Kidney (tissue), 14 donors: ENCODE results near the gene KLHDC7B. TPM values are rescaled to one million over a fixed set of nuclear protein-coding genes. Genes with fewer than 3 reads are reported as not detected.
A peak's percentile ranks its signal among the peaks of the same experiment; 100 is the strongest.

Source experiments
- DNase-seq, 5 donors: peaks; one replicate each; pipeline ENCODE4 v3.0.0-alpha.2; 2013 to 2020
- FAIRE-seq: peaks from 2 replicates; lab custom pipeline; 2012; peaks lifted over from hg19 to GRCh38; lab: Jason Lieb, UNC
- H3K27ac ChIP-seq, 2 donors: one replicate each; pipeline ENCODE4 v1.7.0; 2013; ENCODE audit warnings: low read depth in 2 of 2, low read length in 2 of 2, inconsistent platforms in 1 of 2
- H3K27me3 ChIP-seq: one replicate; pipeline ENCODE4 v1.7.1; 2013; ENCODE audit warnings: low read length, inconsistent platforms; ENCODE audit not compliant: control insufficient read depth, insufficient read depth
- H3K36me3 ChIP-seq, 3 donors: one replicate each; pipeline versions ENCODE4 v1.7.0 to v1.7.1; 2013; ENCODE audit warnings: low read length in 3 of 3, control low read depth in 1 of 3, inconsistent platforms in 1 of 3; ENCODE audit not compliant: insufficient read depth in 3 of 3, control insufficient read depth in 2 of 3
- H3K4me1 ChIP-seq, 3 donors: one replicate each; pipeline versions ENCODE4 v1.7.0 to v1.7.1; 2013; ENCODE audit warnings: low read length in 3 of 3, inconsistent platforms in 1 of 3, low read depth in 1 of 3; ENCODE audit not compliant: control insufficient read depth in 2 of 3, insufficient read depth in 2 of 3
- H3K4me3 ChIP-seq, 3 donors: one replicate each; pipeline versions ENCODE4 v1.7.0 to v1.8.1; 2013; ENCODE audit warnings: low read length in 3 of 3, control low read depth in 1 of 3, inconsistent platforms in 1 of 3
- H3K9ac ChIP-seq, 3 donors: one replicate each; pipeline versions ENCODE4 v1.7.0 to v1.7.1; 2013; ENCODE audit warnings: low read length in 3 of 3, control low read depth in 1 of 3, inconsistent platforms in 1 of 3
- H3K9me3 ChIP-seq, 3 donors: one replicate each; pipeline versions ENCODE4 v1.7.0 to v1.7.1; 2013; ENCODE audit warnings: low read length in 3 of 3, control low read depth in 1 of 3, inconsistent platforms in 1 of 3; ENCODE audit not compliant: control insufficient read depth in 2 of 3, insufficient read depth in 1 of 3
- CTCF ChIP-seq: IDR thresholded peaks from 3 replicates; pipeline ENCODE4 v1.5.1; 2012; ENCODE audit warnings: mild to moderate bottlenecking, moderate library complexity, borderline replicate concordance; ENCODE audit not compliant: insufficient read depth; ENCODE audit errors: extremely low read depth
- intact Hi-C: fragments of 100-400 bp; cut with DNase I; formaldehyde crosslinking; loops from one replicate; pipeline ENCODE4 v1.11.1; 2022
- polyA plus RNA-seq: library from polyadenylated mRNA; stranded (reverse); fragments of 350-450 nt; fragmentation: Illumina TruSeq; extraction: RNeasy Lipid Tissue Mini Kit (QIAGEN cat#74804); gene quantifications from one replicate; pipeline ENCODE4 v1.2.3, GENCODE V29; 2014; ENCODE audit warnings: low read depth, low replicate concordance; ENCODE audit not compliant: insufficient read depth
- total RNA-seq: library from RNA; stranded (reverse); fragmentation: NEBNext Ultra II Directional; extraction: Animal tissue kit (Norgen Biotek cat#: 25700); gene quantifications from one replicate; pipeline ENCODE4 v1.2.1, GENCODE V29; 2021
- donor health status: control.
- donor health status: control.
- donor health status: control.
- donor health status: control.
- donor health status: control.
- donor health status: DM: yes; HTN: yes; CAD: no.
- donor health status: Normal renal cell carcinoma (clear cell type).

KLHDC7B gene
- total and polyA plus RNA-seq, 2 donors from 2014 or later = 1.4 to 16.1 TPM

- no peak for TF ChIP-seq CTCF
- Histone ChIP-seq H3K27me3 (peaks cover 7% of the 10 kb centered on the region), H3K9me3 (no peaks in the 10 kb centered on the region), H3K27ac (peak overlapping the region; percentile 87 to 96), H3K4me3 (peak overlapping the region in 2 of 3 donors; percentile 50 to 56), H3K9ac (peak overlapping the region in 2 of 3 donors; percentile 69), H3K36me3 (no peaks in the 10 kb centered on the region), H3K4me1 (peaks cover 0 to 19% (median 0%) of the 10 kb centered on the region in 3 donors)
- intact Hi-C loops = no loop called here
- FAIRE-seq = no peak
- DNase-seq = peak in 4 of 5 donors; percentile 72 to 97 (median 79)
Observed at GRCh38 chr22:50530877-50531545, 14.7 kb upstream of the KLHDC7B start.

DNA sequence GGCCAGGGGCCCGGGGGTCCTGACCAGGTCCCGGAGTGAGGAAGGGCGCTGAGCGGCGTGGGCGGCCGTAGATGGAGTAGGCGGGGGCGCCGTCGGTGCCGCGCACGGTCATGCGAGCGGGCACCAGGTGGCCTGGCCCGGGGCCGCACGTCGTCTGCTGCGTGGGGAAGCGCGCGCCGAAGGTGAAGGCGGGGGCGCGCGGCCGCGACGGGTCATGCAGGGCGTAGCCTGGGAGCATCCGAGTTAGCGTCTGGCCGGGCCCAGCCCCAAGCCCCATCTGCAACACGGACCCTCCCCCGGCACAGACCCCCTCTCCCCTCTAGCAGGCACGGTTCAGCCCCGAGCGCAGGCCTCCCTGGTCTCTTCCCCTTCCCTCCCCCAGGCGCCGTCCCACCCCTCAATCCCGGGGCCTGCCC is 14.1 kb upstream of the KLHDC7B start:
- H3K9me3 ChIP-seq = no peaks in the 10 kb centered on the region
- H3K4me1 ChIP-seq = peaks cover 0 to 17% (median 0%) of the 10 kb centered on the region in 3 donors
- DNase-seq = peak in 2 of 5 donors; percentile 69 to 92
- peak overlapping the region in 2 of 3 donors; percentile 46 to 69 for H3K9ac ChIP-seq
- no peak for FAIRE-seq
- peaks cover 7% of the 10 kb centered on the region for H3K27me3 ChIP-seq
- H3K27ac ChIP-seq = peak overlapping the region; percentile 87 to 96
- peak overlapping the region in 2 of 3 donors; percentile 50 to 56 for H3K4me3 ChIP-seq
- no peak for TF ChIP-seq CTCF
- H3K36me3 ChIP-seq = no peaks in the 10 kb centered on the region
- intact Hi-C loops = no loop called here

DNA sequence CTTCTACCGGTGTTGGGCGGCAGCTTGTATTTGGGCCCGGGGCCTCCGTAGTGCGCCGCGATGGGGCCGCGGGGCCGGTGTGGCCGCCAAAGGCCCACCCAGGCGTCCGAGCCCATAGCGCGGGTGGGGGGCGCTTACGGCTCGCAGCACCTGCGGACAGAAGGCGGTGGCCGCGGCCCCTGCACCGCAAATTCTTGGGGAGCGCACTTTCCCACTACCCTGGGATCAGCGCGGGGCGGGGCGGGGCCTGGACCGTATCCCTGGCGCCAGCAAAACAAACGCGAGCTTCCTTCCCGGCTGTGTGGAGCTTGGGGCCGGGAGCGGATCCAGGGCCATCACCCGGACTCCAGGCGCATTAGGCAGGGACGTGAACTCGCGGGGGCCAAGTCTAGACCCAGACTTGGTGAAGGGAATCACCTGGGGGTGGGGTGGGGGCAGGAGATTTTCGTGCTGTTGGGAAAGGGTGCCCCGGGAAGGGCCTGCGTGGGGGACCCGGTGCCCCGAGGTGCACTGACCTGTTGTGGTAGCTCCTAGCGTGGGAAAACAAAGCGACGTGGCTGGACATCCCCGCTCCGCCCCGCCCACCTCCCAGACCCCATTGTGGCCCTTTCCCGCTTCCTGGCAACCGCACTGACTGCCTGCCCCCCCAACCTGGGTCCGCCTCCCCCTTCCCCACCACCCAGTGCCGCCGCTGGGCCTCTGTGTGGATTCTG is 13.6 kb upstream of the KLHDC7B start:
- H3K9ac ChIP-seq = peak overlapping the region in 2 of 3 donors; percentile 46 to 48

More for the DNA sequence above, 13.6 kb upstream of the KLHDC7B start:
- peak overlapping the region in 1 of 3 donors; percentile 56 for H3K4me3 ChIP-seq
- FAIRE-seq (no peak), DNase-seq (peak; percentile 64 to 94 (median 80))
- intact Hi-C loops = no loop called here
- H3K36me3 ChIP-seq = no peaks in the 10 kb centered on the region
- peak overlapping the region; percentile 87 to 96 for H3K27ac ChIP-seq
- no peak for TF ChIP-seq CTCF
- H3K27me3 ChIP-seq = peaks cover 7% of the 10 kb centered on the region
- peaks cover 0 to 12% (median 0%) of the 10 kb centered on the region in 3 donors for H3K4me1 ChIP-seq
- no peaks in the 10 kb centered on the region for H3K9me3 ChIP-seq
